ENCODE data around the gene MYLK4.
A peak's percentile ranks its signal among the peaks of the same experiment; 100 is the strongest.

The MYLK4 gene

GRCh38 chr6:2734488-2735166 lies 16.1 kb downstream of the MYLK4 start:
- DNase-seq (ENCODE audit: low read depth in 2 of 2, low spot score in 1 of 2) = no peak

- DNase-seq (ENCODE audit: low read depth in 2 of 2, low spot score in 1 of 2) = no peak
These were observed 16.8 kb downstream of the MYLK4 start for GRCh38 chr6:2733736-2734480.

GRCh38 chr6:2733324-2733723 lies 17.4 kb downstream of the MYLK4 start:
- peak in 1 of 2 donors; percentile 1 for DNase-seq (ENCODE audit: low read depth in 2 of 2, low spot score in 1 of 2)

- DNase-seq (ENCODE audit: low read depth in 2 of 2, low spot score in 1 of 2) = no peak
These were observed 18.1 kb downstream of the MYLK4 start for GRCh38 chr6:2732503-2733089.

- no peak for DNase-seq (ENCODE audit: low read depth in 2 of 2, low spot score in 1 of 2)
These were observed 19.3 kb downstream of the MYLK4 start for GRCh38 chr6:2731281-2731909.

GRCh38 chr6:2730353-2731107 lies 20.2 kb downstream of the MYLK4 start:
- no peak for DNase-seq (ENCODE audit: low read depth in 2 of 2, low spot score in 1 of 2)

GRCh38 chr6:2729921-2730320 lies 20.8 kb downstream of the MYLK4 start:
- no peak for DNase-seq (ENCODE audit: low read depth in 2 of 2, low spot score in 1 of 2)

GRCh38 chr6:2725999-2726567 lies 24.6 kb downstream of the MYLK4 start:
- no peak for DNase-seq (ENCODE audit: low read depth in 2 of 2, low spot score in 1 of 2)

GRCh38 chr6:2725364-2725988 lies 25.2 kb downstream of the MYLK4 start:
- no peak for DNase-seq (ENCODE audit: low read depth in 2 of 2, low spot score in 1 of 2)

GRCh38 chr6:2721219-2721618 lies 29.5 kb downstream of the MYLK4 start:
- no peak for DNase-seq (ENCODE audit: low read depth in 2 of 2, low spot score in 1 of 2)

GRCh38 chr6:2719093-2719455 lies 31.6 kb downstream of the MYLK4 start:
- DNase-seq (ENCODE audit: low read depth in 2 of 2, low spot score in 1 of 2) = no peak

GRCh38 chr6:2718334-2719092 lies 32.2 kb downstream of the MYLK4 start:
- DNase-seq (ENCODE audit: low read depth in 2 of 2, low spot score in 1 of 2) = no peak

- no peak for DNase-seq (ENCODE audit: low read depth in 2 of 2, low spot score in 1 of 2)
These were observed 33.6 kb downstream of the MYLK4 start for GRCh38 chr6:2716936-2717700.

- DNase-seq (ENCODE audit: low read depth in 2 of 2, low spot score in 1 of 2) = no peak
These were observed 35.0 kb downstream of the MYLK4 start for GRCh38 chr6:2715737-2716136.

- DNase-seq (ENCODE audit: low read depth in 2 of 2, low spot score in 1 of 2) = no peak
These were observed 36.4 kb downstream of the MYLK4 start for GRCh38 chr6:2714111-2714895.

- DNase-seq (ENCODE audit: low read depth in 2 of 2, low spot score in 1 of 2) = no peak
These were observed 37.1 kb downstream of the MYLK4 start for GRCh38 chr6:2713473-2714110.

GRCh38 chr6:2712102-2712501 lies 38.6 kb downstream of the MYLK4 start:
- no peak for DNase-seq (ENCODE audit: low read depth in 2 of 2, low spot score in 1 of 2)

- no peak for DNase-seq (ENCODE audit: low read depth in 2 of 2, low spot score in 1 of 2)
These were observed 40.3 kb downstream of the MYLK4 start for GRCh38 chr6:2710412-2710811.

All from stimulated activated CD8-positive, alpha-beta memory T cell treated with anti-CD3 and anti-CD28 coated beads, Interleukin-4, amount 100 ng/mL, for 1 hour (primary cell).